GM21717 (cell line): ENCODE results near the gene TCOF1.
"Not testable (repeated sequence)": the region's sequence is repeated elsewhere in the genome, so short reads cannot be mapped to it uniquely, and the experiment has no call there.

ENCODE experiments used
- ATAC-seq: cut with Tn5 transposase; IDR thresholded peaks from one replicate; pipeline ENCODE4 v1.9.1; 2021; ENCODE audit warnings: mild to moderate bottlenecking, moderate library complexity; ENCODE audit not compliant: unreplicated experiment

TCOF1 gene

GRCh38 chr5:150413902-150414790 lies 56.6 kb downstream of the TCOF1 start:
- ATAC-seq: not testable (repeated sequence)

GRCh38 chr5:150419630-150420270 lies 62.3 kb downstream of the TCOF1 start:
- ATAC-seq: peak; percentile 67

- no peak for ATAC-seq
These were observed 64.6 kb downstream of the TCOF1 start for GRCh38 chr5:150422075-150422474.

GRCh38 chr5:150422758-150423157 lies 65.3 kb downstream of the TCOF1 start:
- no peak for ATAC-seq

GRCh38 chr5:150426165-150426564 lies 68.7 kb downstream of the TCOF1 start:
- not testable (repeated sequence) for ATAC-seq

- no peak for ATAC-seq
These were observed 70.8 kb downstream of the TCOF1 start for GRCh38 chr5:150428106-150428876.

GRCh38 chr5:150428978-150429377 lies 71.5 kb downstream of the TCOF1 start:
- no peak for ATAC-seq

GRCh38 chr5:150429410-150429873 lies 71.9 kb downstream of the TCOF1 start:
- peak; percentile 63 for ATAC-seq

- no peak for ATAC-seq
These were observed 73.6 kb downstream of the TCOF1 start for GRCh38 chr5:150431048-150431447.

- no peak for ATAC-seq
These were observed 74.1 kb downstream of the TCOF1 start for GRCh38 chr5:150431574-150431973.

- no peak for ATAC-seq
These were observed 77.0 kb downstream of the TCOF1 start for GRCh38 chr5:150434464-150434863.

- ATAC-seq: peak; percentile 96
These were observed 78.7 kb downstream of the TCOF1 start for GRCh38 chr5:150436141-150436680.

- ATAC-seq: no peak
These were observed 81.5 kb downstream of the TCOF1 start for GRCh38 chr5:150438873-150439546.

- no peak for ATAC-seq
These were observed 83.7 kb downstream of the TCOF1 start for GRCh38 chr5:150440948-150441812.

GRCh38 chr5:150441813-150442698 lies 84.6 kb downstream of the TCOF1 start:
- ATAC-seq: no peak

- ATAC-seq: no peak
These were observed 85.2 kb downstream of the TCOF1 start for GRCh38 chr5:150442699-150443080.

GRCh38 chr5:150443242-150444075 lies 86.0 kb downstream of the TCOF1 start:
- no peak for ATAC-seq

GRCh38 chr5:150444770-150445169 lies 87.3 kb downstream of the TCOF1 start:
- no peak for ATAC-seq
